Measurements from ENCODE around the gene TRPC4.

TRPC4 gene

DNA sequence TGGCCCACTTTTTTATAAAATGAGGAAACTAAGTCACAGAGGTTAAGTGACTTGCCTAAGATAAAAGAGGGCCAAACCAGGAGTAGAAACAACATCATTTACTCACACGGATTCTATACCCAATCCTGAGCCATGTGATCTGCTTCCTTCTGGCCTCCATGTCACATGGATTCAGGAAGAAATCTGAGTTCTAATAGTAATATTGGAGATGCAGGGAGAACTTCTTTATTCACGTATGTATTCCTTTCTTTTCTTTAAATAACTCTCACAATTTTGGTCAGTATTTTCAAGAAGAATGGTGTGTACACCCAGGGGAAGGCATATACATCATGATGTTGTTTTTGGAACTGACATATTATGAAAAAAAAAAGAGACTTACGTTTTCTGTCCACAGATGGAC is 272.8 kb downstream of the TRPC4 start:
- DNase-seq, result peak; percentile 31

DNA sequence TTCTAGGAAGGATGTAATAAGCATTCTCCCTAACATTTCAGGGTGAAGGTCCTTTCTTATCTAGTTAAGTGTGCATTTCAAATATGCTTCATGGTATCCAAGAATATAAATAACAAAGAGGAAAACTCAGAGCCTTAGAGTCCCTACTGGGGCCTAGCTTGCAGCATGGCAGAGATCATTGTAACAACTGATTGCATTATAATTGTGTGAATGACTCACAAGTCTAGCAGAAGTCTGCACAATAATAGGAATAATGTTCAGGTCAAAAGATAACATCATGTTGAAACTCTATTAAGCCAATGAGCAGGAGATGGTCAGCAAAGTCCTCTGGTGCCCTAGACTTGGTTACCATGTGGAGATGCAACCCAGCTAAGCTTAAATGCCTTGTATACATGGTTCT is 274.4 kb downstream of the TRPC4 start:
- DNase-seq, result peak; percentile 56

DNA sequence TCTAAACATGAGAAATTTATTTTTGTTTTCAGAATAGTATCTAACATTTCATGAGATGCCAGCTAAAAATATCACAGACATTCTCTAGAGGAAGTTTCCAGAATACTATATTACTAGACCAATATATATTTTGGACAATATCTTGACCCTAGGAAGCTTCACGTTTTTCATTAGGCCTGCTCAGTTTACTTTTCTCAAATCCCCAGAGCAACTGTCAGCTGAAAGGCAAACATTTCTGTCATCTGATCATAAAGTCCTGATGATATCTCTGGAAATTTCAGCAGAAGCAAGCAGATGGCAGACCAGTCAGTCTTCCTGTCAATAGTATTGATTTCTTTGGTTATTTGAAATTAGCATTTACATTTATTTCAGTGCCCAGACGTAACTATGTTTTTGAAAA is 275.0 kb downstream of the TRPC4 start:
- DNase-seq, result peak; percentile 73

DNA sequence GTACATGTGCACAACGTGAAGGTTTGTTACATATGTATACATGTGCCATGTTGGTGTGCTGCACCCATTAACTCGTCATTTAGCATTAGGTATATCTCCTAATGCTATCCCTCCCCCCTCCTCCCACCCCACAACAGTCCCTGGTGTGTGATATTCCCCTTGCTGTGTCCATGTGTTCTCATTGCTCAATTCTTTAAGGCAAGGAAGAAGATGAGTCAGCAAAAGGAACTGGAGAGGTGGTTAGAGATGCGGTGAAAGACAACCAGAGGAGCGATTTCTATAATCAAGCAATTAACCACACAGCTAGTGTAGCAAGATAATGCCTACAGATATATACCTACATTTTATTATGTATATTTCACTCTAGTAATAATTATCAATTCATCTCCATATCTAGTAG is 280.2 kb downstream of the TRPC4 start:
- peak; percentile 17 for DNase-seq

DNA sequence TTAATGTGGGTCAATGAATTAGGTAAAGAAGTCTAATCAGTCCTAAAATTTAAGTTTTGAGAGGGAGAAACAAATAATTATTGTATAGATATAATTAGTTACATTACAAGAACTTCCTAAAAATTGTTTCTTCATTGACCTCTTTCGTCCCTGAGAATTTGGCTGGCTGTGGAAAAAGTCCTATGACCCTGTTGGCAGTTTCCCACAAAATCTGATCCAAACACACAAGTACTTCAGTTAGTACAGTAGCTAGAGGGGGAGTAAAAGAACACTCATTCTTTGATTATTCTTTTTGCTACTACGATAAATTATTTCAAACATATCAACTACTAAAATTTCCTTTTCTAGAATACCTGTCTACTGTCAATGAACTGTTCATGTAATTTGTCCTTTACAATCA is 282.3 kb downstream of the TRPC4 start:
- peak; percentile 15 for DNase-seq

All from NCI-H69 (cell line).